Measurements from ENCODE around the gene PRORP.

DNA sequence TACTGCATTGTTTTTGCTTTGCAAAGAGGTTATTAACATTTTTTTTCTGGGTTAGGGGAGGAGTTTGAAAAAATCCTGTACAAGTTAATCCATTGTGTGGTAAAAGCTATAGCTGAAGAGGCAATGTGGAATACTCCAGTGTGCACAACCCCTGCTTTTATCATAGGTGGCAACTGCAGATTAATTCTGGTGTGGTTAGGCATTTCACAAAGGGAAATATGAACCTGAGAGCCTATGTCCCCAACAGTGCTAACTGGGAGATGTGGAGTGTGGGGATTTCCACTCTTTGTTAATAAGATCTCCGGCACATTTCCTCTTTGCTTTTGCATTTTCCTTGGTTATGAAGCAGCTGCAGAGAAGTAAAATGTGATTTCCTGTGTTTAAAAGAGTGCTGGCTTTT lies 33.6 kb downstream of the PRORP start:
- TF ChIP-seq CTCF (IDR thresholded peaks at IDR 0.05), result no peak
- no peak for TF ChIP-seq POLR2A (IDR thresholded peaks at IDR 0.05)
